ENCODE measurements around the gene NCBP3.
"Not testable (repeated sequence)": the region's sequence is repeated elsewhere in the genome, so short reads cannot be mapped to it uniquely, and the experiment has no call there.

The NCBP3 gene

GRCh38 chr17:3785323-3785722 is 60.7 kb downstream of the NCBP3 start:
- not testable (repeated sequence) for DNase-seq

- DNase-seq = no peak
These were observed 63.3 kb downstream of the NCBP3 start for GRCh38 chr17:3782751-3783150.

DNA sequence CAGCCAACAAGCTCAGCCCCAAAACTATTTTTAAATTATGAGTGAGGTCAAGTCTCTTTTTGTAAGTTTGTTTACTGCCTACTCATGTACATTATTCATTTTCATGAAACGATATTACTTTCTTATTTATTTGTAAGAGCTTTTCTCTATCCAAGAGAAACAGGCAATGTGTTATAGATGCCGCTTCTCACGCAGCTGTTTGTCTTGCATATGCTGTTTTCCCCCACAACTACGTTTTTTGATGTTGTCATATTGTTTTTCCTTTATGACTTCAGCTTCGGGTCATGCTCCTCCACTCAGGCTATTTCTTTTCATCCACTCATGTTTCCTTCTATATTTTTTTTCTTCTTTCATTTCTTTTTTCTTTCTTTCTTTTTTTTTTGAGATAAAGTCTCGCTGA is 65.1 kb downstream of the NCBP3 start:
- no peak for DNase-seq

- DNase-seq = no peak
These were observed 68.5 kb downstream of the NCBP3 start for GRCh38 chr17:3777366-3778120.

GRCh38 chr17:3773966-3774365 is 72.1 kb downstream of the NCBP3 start:
- no peak for DNase-seq

GRCh38 chr17:3773511-3773910 is 72.5 kb downstream of the NCBP3 start:
- no peak for DNase-seq

DNA sequence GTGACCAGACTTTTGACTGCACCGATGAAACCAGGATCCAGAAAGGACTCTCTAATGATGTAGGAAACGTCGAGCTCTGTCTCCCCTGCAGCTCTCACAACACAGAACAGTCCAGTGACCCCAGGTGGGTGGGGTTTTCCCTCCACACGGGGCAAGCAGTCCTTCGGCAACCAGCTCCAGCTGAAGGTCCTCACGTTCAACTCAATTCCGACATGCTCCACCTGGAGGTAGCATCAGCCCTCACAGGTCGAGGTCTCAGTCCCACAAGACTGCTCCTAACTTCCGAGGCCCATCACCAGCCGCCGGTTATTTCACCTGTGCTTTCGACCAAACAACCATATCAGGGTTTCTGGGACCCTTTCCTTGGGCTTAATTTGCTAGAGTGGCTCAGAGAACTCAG is 73.3 kb downstream of the NCBP3 start:
- no peak for DNase-seq

GRCh38 chr17:3771140-3771539 is 74.9 kb downstream of the NCBP3 start:
- DNase-seq = no peak

DNA sequence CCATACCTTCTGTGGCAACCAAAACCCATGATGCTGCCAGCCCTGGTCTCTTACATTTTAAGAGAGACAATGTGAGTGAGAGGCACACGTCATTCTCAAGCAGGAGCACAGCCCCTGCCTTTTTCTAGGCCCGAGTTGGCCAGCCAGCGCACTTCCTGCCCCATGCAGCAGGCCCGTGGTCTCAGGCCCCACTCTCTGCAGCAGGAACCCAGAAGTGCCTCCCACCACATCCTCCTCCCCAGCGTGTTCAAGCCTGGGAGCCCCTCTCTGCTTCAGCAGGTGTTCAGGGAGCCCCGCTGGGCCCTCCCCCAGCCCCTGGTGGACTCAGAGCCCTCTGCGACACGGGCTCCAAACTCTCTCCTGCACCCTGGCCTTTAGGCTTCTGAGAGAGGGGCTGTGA is 75.6 kb downstream of the NCBP3 start:
- DNase-seq = no peak

- DNase-seq = no peak
These were observed 77.3 kb downstream of the NCBP3 start for GRCh38 chr17:3768769-3769168.

GRCh38 chr17:3768341-3768740 is 77.7 kb downstream of the NCBP3 start:
- DNase-seq = no peak

DNA sequence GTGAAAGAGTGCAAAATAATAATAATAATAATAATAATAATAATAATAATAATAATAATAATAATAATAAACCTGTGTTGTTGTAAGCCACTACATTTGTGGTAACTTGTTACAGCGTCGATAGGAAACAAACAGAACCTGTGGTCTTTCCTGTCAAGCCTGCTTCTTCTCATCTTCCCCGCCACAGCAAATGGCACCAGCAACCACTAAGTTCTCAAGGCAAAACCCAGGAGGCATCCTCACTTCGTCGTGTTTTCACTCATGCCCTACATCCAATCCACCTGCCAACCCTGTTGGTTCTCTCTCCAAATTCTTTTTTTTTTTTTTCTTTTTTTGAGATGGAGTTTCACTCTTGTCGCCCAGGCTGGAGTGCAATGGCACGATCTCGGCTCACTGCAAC is 79.3 kb downstream of the NCBP3 start:
- no peak for DNase-seq

- DNase-seq = no peak
These were observed 80.1 kb downstream of the NCBP3 start for GRCh38 chr17:3765981-3766380.

GRCh38 chr17:3763777-3764170 is 82.3 kb downstream of the NCBP3 start:
- DNase-seq = no peak

DNA sequence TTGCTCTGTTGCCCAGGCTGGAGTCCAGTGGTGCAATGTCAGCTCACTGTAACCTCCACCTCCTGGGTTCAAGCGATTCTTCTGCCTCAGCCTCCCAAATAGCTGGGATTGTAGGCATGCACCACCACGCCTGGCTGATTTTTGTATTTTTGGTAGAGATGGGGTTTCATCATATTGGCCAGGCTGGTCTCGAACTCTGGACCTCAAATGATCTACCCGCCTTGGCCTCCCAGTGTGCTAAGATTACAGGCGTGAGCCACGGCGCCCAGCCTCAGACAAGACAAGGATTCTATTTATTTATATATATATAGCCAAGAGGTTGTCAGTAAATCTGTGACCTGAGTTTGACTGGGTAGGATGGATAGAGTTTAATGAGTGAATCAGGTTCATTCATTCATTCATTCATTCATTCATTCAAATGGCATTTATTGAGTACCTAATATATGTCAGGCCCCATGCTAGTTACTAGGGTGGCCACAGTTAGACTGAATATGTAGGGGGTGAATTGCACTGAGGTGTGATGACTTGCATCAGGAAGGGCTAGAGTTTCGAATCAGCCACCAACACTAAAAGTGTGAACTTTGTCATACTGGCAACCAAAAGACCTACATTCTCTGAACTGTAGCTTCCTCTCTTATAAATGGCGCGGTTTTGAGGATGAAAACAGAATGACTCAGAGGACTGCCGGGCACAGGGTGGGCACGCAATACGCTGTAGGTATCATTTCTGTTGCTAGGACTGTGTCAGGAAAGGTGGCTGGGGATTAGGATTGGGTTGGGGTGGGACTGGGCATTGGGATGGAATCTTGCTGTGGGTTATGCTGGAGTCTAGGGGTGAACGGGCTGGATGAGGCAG is 82.9 kb downstream of the NCBP3 start:
- DNase-seq = no peak

DNA sequence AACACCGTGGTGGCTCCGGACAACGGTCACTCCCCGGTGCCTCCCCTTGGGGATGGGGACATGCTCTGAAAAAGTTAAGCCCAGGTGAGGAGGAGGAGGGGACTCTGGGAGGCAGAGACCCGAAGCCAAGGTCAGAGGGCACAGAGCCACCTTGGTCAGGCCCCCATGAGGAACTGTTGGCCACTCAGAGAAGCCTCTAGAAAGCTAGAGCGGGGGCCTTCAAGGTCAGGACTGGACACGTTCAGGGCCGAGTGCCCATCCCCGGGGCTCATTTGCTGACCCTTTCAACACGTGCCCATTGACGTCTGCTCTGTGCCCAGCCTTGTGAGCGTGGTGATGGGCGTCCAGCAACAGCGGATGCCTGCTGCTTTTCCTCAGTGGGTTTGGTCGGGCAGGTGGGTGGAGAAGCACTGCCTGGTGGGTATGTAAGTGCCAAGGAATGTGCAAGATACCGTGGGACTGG is 84.1 kb downstream of the NCBP3 start:
- DNase-seq = no peak

DNA sequence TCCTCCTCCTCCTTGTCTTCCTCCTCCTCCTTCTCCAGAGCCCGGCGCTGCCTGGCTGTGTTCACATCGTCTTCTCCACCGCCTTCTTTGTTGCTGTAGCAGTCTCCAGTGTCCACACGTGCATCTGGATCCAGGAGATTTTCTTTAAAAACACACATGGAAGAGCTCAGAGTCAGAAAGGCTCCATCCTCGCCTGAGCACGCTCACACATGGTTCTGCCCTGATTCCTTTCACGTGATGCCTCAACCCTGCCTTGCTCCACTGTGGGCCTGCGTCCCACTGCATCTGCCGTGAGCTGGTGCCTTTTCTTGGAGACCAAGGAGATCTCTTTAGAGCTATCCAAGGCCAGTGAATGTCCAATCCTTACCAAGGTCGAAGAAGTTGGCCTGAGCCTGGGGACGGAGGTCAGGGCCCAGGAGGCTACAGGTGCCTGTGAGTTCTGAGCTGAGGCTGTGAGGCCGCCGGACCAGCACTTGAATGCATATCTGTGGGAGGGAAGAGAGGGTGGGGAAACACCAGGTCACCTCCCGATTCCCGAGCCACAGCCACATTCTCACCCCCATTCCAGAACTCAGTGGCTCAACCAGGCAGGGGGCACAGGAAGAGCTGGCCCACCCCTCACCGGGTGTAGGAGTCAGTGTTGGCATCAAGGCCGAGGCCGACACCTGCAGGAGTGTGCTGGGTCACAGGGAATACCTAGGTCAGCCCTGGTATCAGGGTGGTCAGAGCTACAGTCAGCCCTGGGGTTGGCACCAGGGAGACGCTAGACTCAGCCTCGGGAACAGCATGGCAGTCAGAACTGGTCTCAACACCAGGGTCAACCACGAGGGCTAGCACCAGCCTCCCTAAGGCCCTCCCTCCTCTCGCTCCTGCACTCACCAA is 84.8 kb downstream of the NCBP3 start:
- DNase-seq = no peak

- DNase-seq = no peak
These were observed 86.3 kb downstream of the NCBP3 start for GRCh38 chr17:3759597-3760216.

GRCh38 chr17:3755335-3756030 is 90.6 kb downstream of the NCBP3 start:
- no peak for DNase-seq

DNA sequence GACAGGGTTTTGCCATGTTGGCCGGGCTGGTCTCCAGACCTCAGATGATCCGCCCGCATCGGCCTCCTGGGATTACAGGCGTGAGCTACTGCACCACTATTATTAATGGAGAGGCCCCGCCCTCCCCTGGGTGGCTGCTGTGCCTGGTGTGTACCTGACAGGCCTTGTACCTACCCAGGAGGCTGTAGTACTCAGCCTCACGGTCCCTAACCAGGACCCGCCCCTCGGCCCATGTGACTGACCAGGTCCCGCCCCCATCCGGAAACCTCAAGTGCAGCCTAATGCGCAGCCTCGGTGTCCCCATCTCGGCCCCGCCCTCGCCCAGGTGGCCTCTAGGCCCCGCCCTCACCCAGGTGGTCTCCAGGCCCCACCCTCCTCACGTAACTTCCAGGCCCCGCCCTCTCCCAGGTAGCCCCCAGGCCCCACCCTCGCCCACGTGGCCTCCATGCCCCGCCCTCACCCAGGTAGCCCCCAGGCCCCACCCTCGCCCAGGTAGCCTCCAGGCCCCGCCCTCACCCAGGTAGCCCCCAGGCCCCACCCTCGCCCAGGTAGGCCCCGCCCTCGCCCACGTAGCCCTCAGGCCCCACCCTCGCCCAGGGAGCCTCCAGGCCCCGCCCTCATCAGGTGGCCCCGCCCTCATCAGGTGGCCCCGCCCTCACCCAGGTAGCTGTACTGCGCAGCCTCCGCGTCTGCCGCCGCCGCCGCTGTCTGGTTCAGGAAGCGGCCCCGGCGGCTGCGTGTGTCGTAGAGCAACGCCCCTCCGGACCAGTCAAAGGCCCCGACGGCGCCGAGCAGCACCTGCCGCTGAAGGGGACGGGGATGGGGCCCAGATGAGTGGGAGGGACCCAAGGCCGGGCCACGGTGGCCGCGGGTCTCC is 91.3 kb downstream of the NCBP3 start:
- no peak for DNase-seq

DNA sequence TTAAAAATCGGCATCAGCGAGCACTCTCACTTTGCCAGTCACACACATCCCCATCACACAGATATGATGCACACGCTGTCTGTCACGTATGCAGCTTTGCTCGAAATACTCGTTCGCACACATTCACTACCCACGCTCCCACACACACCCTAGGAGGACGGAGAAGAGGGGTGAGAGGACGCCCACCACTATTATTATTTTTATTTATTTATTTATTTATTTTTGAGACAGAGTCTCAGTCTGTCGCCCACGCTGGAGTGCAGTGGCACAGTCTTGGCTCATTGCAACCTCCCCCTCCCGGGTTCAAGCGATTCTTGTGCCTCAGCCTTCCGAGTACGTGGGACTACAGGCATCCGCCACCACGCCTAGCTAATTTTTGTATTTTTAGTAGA is 92.0 kb downstream of the NCBP3 start:
- DNase-seq = no peak

Data from C1 segment of cervical spinal cord (tissue), 14 donors.